Tibial artery (tissue), 4 donors: Measurements from ENCODE around the gene DLEC1.

Experiments
- DNase-seq, 2 donors: peaks; one replicate each; pipeline ENCODE4 v3.0.0-alpha.2; 2019
- H3K27ac ChIP-seq, 2 donors: fragments of 200-600 bp; sonication (generic) in 1 of 2; 1 replicate in 1 of 2; 2 replicates in 1 of 2; pipeline ENCODE4 v1.5.1; 2018 to 2019; ENCODE audit warnings: mild to moderate bottlenecking in 1 of 2
- H3K27me3 ChIP-seq, 2 donors: fragments of 200-600 bp; sonication (generic) in 1 of 2; one replicate each; pipeline versions ENCODE4 v1.5.1 to v1.6.0; 2016 to 2019
- H3K36me3 ChIP-seq, 3 donors: fragments of 200-600 bp; sonication (generic) in 2 of 3; one replicate each; pipeline ENCODE4 v1.5.1; 2016 to 2019; ENCODE audit warnings: mild to moderate bottlenecking in 2 of 3
- H3K4me1 ChIP-seq, 4 donors: fragments of 200-600 bp; sonication (generic) in 2 of 4; 1 replicate in 3 of 4; 2 replicates in 1 of 4; pipeline ENCODE4 v1.5.1; 2016 to 2019
- H3K4me3 ChIP-seq, 2 donors: fragments of 200-600 bp; sonication (generic) in 1 of 2; 1 replicate in 1 of 2; 2 replicates in 1 of 2; pipeline ENCODE4 v1.5.1; 2018 to 2019; ENCODE audit warnings: mild to moderate bottlenecking in 2 of 2
- H3K9me3 ChIP-seq, 3 donors: fragments of 200-600 bp; sonication (generic) in 1 of 3; one replicate each; pipeline ENCODE4 v1.5.1; 2016 to 2019
- intact Hi-C: fragments of 100-400 bp; cut with DNase I; formaldehyde crosslinking; loops from one replicate; pipeline ENCODE4 v1.15.0; 2023; ENCODE audit warnings: low total_unique reads
- TF ChIP-seq, protein P1 (sequence below), 2 experiments: fragments of 200-600 bp in 1 of 2; fragments of 450-650 bp in 1 of 2; IDR thresholded peaks; one replicate each; pipeline ENCODE4 v1.5.1; 2017 to 2019; ENCODE audit warnings: antibody characterized with exemption in 2 of 2, mild to moderate bottlenecking in 1 of 2, moderate library complexity in 1 of 2

DLEC1 gene

GRCh38 chr3:38102444-38102814 is 63.4 kb downstream of the DLEC1 start:
- Histone ChIP-seq H3K4me1 (no peaks in the 10 kb centered on the region), H3K27me3 (peaks cover 0 to 11% of the 10 kb centered on the region in 2 donors), H3K27ac (no peak overlapping the region), H3K9me3 (no peaks in the 10 kb centered on the region), H3K4me3 (no peak overlapping the region), H3K36me3 (no peaks in the 10 kb centered on the region)
- DNase-seq = no peak
- intact Hi-C loops = no loop called here
- TF ChIP-seq, protein P1, sequence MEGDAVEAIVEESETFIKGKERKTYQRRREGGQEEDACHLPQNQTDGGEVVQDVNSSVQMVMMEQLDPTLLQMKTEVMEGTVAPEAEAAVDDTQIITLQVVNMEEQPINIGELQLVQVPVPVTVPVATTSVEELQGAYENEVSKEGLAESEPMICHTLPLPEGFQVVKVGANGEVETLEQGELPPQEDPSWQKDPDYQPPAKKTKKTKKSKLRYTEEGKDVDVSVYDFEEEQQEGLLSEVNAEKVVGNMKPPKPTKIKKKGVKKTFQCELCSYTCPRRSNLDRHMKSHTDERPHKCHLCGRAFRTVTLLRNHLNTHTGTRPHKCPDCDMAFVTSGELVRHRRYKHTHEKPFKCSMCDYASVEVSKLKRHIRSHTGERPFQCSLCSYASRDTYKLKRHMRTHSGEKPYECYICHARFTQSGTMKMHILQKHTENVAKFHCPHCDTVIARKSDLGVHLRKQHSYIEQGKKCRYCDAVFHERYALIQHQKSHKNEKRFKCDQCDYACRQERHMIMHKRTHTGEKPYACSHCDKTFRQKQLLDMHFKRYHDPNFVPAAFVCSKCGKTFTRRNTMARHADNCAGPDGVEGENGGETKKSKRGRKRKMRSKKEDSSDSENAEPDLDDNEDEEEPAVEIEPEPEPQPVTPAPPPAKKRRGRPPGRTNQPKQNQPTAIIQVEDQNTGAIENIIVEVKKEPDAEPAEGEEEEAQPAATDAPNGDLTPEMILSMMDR (IDR thresholded peaks at IDR 0.05) = no peak

- H3K9me3 ChIP-seq = no peaks in the 10 kb centered on the region
- DNase-seq = no peak
- H3K27ac ChIP-seq = no peak overlapping the region
- intact Hi-C loops = no loop called here
- peaks cover 0 to 9% of the 10 kb centered on the region in 2 donors for H3K27me3 ChIP-seq
- TF ChIP-seq, protein P1 (IDR thresholded peaks at IDR 0.05) = no peak
- H3K4me3 ChIP-seq = no peak overlapping the region
- H3K4me1 ChIP-seq = no peaks in the 10 kb centered on the region
- H3K36me3 ChIP-seq = no peaks in the 10 kb centered on the region
These were observed 66.5 kb downstream of the DLEC1 start for GRCh38 chr3:38105525-38105924.

DNA sequence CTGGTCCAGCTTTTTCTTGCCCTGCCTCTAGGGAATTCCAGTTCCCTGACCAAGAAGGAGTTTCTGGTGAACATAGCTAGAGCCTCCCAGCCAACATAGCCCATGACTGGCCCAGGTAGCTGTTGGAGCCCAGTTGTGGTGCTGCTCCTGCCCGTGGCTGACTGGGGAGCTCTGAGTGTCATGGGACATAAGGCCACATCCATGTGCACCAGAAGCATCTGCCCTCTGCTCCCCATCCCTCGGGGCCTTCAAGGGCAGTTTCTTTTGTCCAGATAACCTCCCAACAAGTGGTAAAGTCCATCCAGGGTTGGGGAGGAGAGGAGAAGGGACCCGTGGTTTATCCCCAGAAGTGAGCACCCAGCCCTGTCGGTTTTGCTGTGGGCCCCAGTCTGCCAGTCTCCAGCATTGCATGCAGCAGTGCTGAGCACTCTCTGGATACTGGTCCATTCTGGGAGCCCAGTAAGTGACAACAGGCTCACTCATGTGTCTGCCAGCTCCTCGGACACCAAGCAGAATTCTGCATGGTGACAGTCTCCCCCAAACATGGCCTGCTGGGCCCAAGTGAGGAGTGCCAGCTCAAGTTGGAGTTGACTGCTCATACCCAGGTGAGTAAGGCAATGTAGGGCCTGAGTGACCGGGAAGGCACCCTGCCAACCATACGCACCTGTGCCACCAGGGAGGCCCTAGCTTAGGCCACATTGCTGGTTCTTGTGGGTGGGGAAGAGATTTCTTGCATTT is 69.1 kb downstream of the DLEC1 start:
- H3K27me3 ChIP-seq = peaks cover 0 to 9% of the 10 kb centered on the region in 2 donors
- peak; percentile 14 to 56 for DNase-seq
- H3K9me3 ChIP-seq = no peaks in the 10 kb centered on the region
- H3K36me3 ChIP-seq = no peaks in the 10 kb centered on the region
- H3K4me1 ChIP-seq = no peaks in the 10 kb centered on the region
- intact Hi-C loops = no loop called here
- no peak overlapping the region for H3K27ac ChIP-seq
- H3K4me3 ChIP-seq = no peak overlapping the region
- TF ChIP-seq, protein P1 (IDR thresholded peaks at IDR 0.05) = no peak

DNA sequence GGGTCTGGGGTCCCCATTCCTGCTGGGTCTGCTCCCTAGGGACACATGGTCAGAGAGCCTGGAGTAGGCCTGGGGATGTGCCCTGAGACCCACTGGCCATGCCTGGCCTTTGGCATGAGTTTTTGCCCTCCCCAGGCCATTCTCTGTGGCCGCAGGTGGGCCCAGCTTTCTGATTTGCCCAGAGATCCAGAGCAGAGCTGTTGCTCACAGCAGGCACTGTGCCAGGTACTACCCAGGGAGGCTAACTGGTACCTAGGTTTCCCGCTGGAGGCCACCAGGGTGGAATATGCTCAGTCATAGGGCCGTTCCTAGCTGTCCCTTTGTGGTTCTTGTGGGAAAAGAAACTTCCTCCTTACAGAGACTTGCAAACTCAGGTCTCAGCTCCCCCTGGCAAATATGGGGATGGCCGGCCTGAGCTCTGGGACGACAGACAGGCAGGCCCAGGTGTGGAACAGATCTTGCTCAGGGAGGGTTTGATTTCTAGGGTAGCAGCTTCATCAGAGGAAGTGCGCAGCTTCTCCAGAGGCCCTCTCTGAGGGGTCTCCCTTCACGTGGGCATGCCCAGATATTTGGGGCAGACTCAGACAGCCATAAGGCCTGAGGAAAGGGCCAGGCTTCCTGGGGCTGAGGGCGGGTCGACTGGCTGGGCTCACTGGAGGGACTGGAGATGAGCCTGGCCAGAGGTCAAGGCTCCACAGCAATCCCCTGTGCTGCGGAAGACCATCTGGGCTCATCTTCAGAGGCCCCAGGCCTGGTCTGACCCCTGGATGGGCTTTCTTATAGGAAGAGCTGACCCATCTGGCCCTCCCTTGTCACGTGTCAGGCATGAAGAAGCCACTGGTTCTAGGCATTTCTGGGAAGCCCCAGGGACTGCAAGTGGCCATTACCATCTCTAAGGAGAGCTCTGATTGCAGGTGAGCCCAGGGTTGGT is 69.9 kb downstream of the DLEC1 start:
- TF ChIP-seq, protein P1 (IDR thresholded peaks at IDR 0.05) = no peak
- Histone ChIP-seq H3K27ac (no peak overlapping the region), H3K4me1 (no peaks in the 10 kb centered on the region), H3K4me3 (no peak overlapping the region), H3K36me3 (no peaks in the 10 kb centered on the region), H3K27me3 (peaks cover 0 to 9% of the 10 kb centered on the region in 2 donors), H3K9me3 (no peaks in the 10 kb centered on the region)
- peak; percentile 22 to 51 for DNase-seq
- intact Hi-C loops = no loop called here

GRCh38 chr3:38109580-38110313 is 70.7 kb downstream of the DLEC1 start:
- Histone ChIP-seq H3K27me3 (peaks cover 0 to 9% of the 10 kb centered on the region in 2 donors), H3K9me3 (no peaks in the 10 kb centered on the region), H3K4me3 (no peak overlapping the region), H3K4me1 (no peaks in the 10 kb centered on the region), H3K27ac (no peak overlapping the region), H3K36me3 (no peaks in the 10 kb centered on the region)
- intact Hi-C loops = no loop called here
- peak; percentile 19 to 62 for DNase-seq
- TF ChIP-seq, protein P1 (IDR thresholded peaks at IDR 0.05) = no peak
